HTR-8/SVneo (cell line): ENCODE measurements around the gene HHLA2.

Source experiments
- DNase-seq: peaks from one replicate; pipeline ENCODE4 v3.0.0; 2011; ENCODE audit warnings: low spot score, mixed read lengths; ENCODE audit not compliant: insufficient read length
- FAIRE-seq: peaks from 2 replicates; lab custom pipeline; 2011; peaks lifted over from hg19 to GRCh38; lab: Jason Lieb, UNC

The HHLA2 gene

DNA sequence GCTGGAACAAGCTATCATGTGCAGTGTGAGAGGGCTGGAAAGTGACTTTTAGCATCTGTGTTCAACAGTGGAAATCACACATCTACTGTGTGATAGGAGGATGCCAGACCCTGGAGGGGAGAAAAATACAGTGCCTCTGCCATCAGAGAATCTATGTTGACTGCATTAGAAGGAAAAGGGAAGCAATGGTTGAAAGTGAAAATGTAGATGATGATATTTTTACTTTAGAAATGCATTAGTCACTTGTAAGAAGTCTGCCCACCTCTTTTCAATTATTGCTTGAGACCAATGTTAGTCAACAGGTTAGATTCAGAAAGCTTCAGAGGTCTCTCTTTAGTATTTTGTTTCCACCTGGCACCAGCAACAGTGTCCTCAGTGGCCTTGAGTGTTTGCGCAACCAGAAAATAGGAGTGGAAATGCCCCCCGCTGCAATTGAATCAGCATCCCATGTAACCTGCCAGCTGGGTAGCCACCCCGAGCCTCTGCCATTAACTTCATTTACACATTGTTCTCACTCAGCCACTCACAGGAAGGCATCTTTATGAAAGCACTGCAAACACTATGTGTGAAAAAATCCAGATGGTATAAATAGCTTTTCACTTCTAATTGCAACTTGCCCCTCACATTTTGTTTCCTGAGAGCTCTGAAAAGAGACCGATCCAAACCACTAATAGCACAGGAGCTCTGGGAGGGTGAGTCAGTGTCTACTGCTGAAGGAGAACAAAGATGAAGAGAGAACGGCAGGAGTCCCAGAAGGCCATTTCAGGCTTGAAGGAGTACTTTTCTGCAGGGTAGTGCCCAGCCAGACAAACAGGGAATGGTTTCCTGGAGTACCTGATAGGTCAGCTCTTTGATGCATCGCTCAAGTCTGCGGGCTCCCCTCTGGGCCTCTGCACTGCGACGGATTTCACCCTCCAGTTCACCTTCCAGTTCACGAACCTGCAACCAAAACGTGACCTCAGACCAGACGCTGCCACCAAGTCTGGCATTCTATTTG, 92.1 kb downstream of the HHLA2 start:
- DNase-seq (no peak), FAIRE-seq (no peak)

DNA sequence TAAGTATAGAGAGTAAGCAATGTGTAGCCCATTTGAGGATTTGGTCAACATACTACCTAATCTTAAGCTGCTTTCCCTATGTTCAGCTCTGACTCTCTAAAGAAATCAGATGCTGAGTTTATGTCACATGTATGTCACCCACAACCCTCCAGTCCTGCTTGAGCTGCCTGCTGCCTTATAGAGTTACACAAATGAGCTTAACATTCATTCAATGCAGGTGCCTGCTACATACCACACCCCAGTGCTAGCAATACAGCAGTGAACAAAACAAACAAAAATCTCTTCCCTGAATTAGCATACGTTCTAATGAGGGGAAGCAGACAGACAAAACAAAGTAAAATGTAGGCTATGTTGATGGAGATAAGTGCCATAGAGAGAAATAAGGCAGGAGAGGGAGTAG, 93.0 kb downstream of the HHLA2 start:
- DNase-seq (no peak), FAIRE-seq (no peak)

DNA sequence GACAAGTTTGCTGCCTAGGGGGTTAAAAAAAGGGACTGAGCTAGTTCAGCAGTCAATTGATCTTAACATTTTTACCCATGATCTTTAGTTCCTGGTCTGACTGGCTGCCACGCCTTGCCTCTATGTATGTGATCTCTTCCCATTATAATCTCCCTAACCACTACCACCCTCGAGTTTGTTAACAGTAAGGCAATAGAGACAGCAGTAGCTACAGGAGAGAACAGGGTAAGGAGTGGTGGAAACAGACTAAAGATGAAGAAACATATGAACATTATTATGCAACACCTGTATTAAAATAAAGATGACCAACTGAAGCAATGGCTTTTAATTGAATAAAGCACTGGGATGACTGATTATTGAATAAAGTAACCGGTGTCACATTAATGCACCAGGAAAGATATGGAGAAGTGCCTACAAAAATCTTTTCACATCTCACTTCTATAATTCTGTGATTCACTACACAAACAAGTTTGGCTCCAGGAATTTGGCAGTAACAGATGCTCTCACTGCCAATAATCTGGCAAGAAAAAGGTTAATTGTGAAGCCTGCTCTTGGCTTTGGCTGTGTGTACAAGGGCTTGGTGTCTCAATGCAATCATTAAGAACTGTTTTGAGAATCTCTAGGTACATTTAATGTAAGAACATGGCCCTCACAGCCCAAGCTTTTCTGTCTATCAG, 95.7 kb downstream of the HHLA2 start:
- no peak for DNase-seq
- FAIRE-seq = no peak

DNA sequence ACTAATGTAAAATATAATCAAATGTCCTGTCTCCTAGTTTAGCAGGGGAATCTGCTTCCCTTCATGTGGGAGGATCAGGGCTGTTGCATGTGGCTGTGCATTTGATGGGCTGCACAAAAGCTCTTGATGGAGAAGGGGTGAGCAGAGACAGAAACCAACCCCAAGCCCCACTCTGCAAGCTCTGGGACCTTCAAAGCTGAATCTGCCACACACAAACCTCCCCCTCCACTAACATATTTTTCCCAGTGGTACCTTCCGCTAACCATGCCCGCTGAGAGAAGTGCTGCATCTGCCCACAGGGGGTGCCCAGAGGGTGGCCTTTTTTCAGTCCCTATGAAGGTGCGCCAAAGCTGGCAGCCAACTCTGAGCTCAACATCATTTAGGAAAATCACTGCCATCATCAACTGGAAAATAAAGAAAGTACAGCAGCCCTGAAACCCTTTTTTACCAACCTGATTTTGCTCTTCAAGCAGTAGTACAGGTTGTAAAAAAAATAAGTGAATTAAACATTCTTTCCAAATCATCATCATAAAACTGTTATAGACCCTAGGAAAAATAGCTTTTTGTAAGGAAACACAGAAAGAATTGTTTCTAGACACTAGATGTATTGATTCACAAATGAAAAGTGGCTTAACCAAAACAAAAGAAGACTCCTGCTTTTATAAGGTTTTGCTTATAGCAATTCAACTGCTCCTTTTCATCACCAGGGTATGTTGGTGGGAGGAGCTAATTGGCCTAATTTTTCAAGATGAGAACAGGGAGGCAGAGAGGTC, 97.0 kb downstream of the HHLA2 start:
- DNase-seq (no peak), FAIRE-seq (no peak)

DNA sequence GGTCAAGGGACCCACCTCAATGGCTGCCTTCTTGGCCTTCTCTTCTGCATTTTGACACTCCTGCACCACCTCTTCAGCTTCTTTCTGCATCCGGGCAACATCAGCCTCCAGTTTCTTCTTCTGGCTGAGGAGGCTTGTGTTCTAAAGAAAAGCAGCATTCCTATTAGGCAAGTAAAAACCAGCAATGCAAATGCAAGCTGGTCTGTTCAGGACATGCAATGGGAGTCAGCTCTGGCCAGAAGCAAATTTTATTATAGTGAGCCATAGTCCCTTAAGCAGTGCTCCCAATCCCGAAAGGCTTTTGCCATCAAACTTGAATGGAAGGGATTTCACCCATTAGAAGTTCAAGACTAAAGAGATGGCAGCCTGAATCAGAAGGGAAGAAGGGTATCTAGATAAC, 97.7 kb downstream of the HHLA2 start:
- no peak for FAIRE-seq
- no peak for DNase-seq

DNA sequence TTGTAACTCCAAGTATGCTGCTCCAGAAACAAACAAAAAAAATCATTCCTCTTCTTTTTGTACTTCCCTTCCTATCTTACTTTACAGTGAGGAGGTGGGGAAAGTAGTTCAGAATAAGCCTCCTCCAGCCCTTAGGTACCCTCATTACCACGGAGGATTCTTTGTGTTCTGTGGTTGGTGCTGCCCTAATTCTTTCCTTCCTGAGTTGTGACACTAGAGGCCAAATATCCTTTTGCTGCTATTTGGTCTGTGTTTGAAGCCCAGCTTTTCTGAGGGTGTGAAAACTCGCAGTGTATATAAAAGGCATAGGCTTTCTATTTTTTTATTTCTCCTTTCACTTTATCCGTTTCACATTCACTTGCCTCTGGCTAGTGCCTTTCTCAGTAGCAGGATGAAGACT, 98.2 kb downstream of the HHLA2 start:
- FAIRE-seq = no peak

DNA sequence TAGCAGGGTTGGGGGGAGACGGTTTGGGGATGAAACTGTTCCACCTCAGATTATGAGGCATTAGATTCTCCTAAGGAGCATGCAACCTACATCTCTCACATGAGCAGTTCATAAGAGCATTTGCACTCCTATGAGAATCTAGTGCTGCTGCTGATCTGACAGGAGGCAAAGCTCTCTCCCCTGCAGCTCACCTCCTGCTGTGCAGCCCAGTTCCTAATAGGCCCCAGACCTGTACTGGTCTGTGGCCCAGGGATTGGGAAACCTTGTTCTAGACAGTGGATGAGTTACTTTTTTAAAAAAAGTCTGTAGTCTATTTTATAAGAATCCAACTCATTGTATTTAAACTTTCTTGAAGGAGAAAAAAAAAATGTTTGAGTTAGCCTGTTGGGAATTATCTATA, 100.0 kb downstream of the HHLA2 start:
- DNase-seq = no peak
- FAIRE-seq = no peak

More for the DNA sequence above, 98.2 kb downstream of the HHLA2 start:
- DNase-seq = no peak

DNA sequence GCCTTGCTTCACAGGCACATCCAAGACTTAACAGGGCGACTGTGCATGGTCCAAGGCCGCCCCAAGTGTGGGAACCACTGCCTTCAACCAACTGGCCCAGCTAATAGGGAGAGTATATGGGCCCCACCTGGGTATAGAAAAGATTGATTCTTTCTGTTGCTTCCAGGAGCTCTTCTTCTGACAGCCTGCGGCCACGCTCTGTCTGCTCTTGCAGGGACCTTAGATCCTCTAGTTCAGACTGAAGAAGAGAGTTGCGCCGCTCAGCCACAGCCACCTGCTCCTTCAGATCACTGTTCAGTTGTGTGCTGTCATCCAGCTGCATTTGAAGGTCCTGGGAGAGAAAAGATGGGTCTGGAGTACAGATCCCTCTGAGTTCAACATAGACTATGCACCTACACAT, 102.2 kb downstream of the HHLA2 start:
- DNase-seq (no peak), FAIRE-seq (no peak)

DNA sequence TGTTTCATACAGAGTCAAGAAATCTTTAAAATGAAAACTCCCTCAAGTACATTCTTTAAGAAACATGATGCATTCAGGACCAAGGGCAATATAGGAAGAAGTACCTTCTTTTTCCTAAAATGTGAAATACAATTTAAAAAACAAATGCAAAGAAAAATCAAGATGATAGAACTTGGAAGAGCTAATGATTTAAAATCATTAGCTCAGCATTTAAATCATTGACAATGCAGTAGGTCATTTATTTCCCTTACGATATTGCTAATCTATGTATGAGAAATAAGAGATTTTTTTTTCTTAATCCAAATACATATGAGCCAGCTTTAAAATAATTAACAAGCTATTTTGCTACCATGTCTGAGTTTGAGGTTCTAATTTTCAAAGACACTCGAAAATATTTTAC, 105.5 kb downstream of the HHLA2 start:
- FAIRE-seq = no peak
- no peak for DNase-seq

DNA sequence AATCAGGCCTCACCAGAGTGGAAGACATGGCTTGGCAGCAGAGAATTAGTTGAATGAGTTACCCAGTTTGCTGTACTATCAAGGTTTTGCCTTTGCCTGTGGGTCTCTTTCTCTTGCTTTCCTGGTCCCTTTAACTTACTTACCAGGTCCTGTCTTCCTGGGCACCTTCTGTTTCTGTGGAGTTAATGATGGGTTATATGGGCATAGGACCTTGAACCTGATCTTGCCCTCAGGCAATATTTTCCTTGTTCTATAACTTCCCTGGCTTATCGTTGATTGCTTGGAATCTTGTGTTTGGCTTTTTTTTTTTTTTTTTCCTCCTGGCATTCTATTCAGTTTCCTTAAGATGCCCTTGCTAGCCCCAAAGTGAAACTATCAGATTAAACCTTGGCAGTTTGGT, 106.8 kb downstream of the HHLA2 start:
- FAIRE-seq (no peak), DNase-seq (no peak)

DNA sequence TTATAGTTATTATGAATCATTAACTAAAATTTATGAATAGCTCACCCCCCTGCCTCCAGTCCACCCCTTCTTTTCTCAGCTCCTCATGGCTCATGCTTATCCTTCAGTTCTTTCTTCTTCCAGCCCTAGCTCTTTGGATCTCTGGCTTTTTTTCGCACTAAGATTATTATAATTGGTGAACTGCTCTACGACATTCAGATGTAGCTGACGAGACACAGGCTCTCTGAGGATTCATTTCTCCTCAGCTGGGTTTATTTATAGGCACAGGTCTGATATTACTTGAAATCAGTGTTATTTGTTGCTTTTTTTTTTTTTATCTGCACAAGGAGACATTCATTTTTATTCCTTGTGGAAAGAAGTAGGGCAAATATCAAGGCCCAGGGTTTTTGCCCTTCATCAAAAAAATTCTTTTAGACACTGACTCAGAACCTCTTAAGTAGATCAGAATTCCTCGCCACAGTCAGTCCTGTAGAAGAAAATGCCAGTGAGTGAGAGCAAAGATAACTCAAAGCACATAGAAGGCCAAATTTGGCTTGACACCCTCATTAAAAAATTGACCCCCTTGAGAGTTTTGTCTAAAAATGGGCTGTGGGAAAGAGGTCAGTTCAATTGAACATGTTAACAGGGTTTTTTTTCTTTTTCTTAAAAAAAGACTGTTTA, 107.5 kb downstream of the HHLA2 start:
- no peak for FAIRE-seq
- DNase-seq = no peak

DNA sequence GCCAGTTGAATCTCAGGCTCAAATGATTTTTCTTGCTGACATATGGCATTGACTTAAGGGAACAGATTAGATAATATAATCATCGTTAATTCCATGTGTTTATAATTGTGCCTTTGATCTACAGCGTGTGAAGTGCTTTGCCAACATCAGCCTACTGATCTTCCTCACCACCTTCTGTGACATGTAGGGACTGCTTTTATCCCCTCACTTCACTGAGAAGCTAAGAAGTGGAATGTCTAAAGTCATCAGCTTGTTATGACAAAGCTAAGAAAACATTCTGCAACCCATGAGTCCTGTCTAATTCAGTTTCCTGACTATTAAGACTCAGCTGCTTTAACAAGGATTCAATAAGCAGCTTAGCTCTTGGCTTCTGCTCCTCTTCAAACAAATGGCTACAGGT, 108.0 kb downstream of the HHLA2 start:
- FAIRE-seq (no peak), DNase-seq (no peak)

DNA sequence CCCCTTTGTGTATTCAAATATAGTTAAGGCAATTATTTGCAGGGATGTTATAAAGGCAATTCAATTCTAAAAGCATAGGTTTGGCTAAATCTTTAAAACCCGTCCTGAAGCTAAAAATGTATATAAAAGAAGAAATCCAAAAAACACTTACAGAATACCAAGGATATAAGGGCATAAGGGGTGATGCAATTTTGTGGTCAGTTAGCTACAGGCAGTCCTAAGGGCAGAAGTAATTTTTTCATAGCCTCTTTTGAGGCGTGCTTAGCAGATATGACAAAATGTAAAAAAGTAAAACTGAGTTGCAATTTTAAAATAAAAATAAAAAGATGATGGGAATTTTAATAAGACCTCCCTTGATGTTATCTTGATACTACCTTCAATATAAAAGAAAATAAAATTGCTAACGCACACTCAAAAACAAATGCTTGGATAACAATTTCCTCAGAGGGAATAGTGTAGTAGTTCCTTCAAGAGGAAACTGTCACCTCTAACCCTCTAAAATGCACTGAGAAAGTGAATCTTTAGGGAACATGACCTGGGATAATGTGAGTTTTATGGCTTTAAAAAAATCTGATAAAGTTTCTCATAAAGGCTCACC, 109.8 kb downstream of the HHLA2 start:
- no peak for FAIRE-seq
- DNase-seq = no peak

DNA sequence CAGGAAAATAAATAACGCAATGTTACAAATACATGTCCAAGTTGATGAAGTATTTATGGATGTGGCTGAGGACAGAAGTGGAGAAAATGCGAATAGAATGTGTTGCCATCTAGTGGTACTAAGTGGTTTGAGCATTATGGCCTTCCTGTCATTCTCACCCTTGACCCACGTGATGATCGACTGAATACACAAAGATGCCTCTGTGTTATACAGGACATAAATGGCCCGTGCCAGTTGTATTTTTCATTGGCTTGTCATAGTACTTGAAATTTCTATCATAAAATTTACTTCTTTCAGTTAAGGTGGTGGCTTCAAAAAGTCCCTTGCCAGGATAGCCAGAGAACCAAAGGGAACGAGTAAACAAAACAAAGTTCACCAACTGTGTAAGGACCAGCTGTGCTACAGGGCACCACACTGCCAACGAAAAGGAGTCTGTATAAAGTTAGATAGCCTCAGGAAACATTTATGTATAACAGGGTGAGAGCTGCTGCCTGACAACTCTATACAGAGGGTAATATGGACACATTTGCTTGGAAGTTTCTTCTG, 110.4 kb downstream of the HHLA2 start:
- FAIRE-seq = peak; percentile 94
- peak; percentile 57 for DNase-seq

DNA sequence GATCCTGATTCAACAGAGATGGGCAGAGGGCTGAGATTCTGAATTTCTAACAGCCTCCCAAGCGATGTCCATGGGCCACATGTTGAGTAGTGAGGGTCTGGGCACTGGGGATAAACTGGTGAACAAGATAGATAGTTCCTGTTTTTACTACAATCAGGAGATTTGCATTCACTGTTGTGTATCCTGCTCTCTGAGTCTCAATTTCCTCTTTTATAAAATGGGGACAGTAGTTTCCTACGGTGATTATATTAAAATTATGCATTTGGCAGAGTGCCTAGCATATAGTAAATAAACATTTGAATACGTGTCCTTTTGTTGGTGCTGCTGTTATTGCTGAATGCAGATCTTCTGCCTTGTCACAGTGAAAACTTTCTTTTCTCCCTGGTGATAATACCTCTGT, 111.5 kb downstream of the HHLA2 start:
- no peak for FAIRE-seq
- DNase-seq = no peak

DNA sequence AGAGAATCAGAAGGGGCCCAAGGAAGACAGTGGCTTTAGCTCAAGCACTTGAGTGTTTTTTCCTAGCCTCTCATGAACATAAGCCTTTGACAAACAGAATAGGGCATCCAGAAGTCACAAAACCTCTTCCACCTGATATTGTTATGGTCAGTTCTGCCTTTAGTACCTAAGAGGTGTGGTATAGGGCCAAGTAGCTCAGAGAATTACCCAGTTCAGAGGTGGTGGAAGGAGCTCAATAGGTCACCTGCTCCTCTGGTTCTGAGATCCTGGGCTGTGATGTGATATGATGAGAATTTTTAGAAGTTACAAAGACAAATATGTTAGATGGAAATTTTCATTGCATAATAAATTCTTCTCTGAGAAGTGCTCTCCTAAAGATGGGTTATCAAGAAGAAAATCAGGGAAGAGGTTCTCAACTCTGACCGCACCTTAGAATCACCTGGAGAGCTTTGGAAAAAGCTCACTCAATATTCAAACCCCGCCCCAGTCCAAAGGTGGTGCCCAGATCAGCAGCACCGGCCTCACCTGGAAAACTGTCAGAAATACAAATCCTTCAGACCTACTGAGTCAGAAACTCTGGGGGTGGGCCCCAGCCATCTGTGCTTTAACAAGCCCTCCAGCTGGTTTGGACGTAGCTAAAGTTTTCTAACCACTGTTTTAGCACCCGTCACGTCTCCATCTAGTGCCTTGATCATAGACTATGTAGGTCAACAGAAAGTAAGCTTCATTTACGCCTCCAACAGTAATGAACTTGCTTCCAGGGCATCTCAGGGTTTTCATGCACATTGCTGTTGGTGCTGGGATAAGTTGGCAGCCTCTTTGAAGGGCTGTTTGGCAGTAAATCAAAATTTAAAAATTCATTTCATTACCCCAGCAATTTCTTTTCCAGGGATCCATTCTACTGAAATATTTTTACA, 112.8 kb downstream of the HHLA2 start:
- FAIRE-seq (no peak), DNase-seq (no peak)

DNA sequence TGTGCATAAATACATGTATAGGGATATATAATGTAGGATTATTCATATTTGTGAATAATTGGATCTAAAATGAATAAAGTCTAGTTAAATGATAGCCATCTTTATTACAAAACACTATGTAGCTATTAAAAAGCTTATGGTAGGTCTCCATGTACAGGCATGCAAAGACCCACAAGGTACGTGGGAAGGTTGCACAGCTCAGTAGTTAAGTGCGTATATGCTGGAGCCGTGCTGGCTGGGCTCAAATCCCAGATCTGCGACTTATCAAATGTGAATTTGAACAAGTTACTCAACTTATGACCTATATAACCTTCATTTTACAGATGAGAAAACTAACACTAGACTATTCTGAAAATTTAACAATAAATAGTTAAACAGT, 113.4 kb downstream of the HHLA2 start:
- DNase-seq (no peak), FAIRE-seq (no peak)

DNA sequence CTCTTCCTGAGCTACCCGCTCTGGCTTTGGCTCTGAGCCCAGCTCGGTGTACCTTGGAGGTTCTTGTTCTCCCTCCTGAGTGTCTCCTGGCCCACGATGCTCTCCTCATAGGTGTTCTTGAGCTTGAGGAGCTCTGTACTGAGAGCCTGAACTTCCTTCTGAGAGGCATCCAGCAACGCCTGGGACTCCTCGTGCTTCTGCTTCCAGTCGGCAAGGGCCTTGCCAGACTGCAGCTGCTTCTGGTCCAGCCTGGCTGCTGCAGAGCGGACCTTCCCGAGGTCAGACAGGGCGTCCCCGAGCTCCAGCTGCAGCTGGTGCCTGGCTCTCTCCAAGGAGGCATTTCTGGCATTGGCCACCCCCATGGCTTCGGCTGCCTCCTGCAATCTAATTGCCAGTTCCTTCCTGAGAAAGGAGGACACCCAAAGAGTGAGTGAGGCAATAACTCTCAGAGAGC, 114.2 kb downstream of the HHLA2 start:
- DNase-seq (no peak), FAIRE-seq (no peak)
